SK-N-SH (cell line): Measurements from ENCODE around the gene HLA-B. TPM values are rescaled to one million over a fixed set of nuclear protein-coding genes. Genes with fewer than 3 reads are reported as not detected.

ENCODE experiments used
- CTCF ChIA-PET: fragments of 300-600, 350-600 bp; formaldehyde crosslinking; extraction: SDS; loops from one replicate; lab custom pipeline; 2021; lab: Yijun Ruan, JAX
- POLR2A ChIA-PET: fragments of 350-600 bp; sonication (Branson Sonifier 250); formaldehyde crosslinking; extraction: SDS; loops from one replicate; lab custom pipeline; 2020; ENCODE audit warnings: antibody characterized with exemption, inconsistent platforms; lab: Yijun Ruan, JAX
- DNase-seq: peaks from one replicate; pipeline ENCODE4 v3.0.0; 2012
- H2AFZ ChIP-seq: fragments of 200-600 bp; sonication (generic); 2 replicates; pipeline ENCODE4 v1.8.1; 2016; ENCODE audit warnings: antibody characterized with exemption, mild to moderate bottlenecking, low read depth
- H3F3A ChIP-seq: fragments of 200-600 bp; sonication (generic); replicated peaks from 2 replicates; pipeline ENCODE3; 2016; ENCODE audit warnings: antibody characterized with exemption, mild to moderate bottlenecking; ENCODE audit not compliant: insufficient read depth
- H3K27ac ChIP-seq, 2 experiments: fragments of 200-500 bp in 1 of 2; fragments of 200-600 bp in 1 of 2; sonication (Bioruptor generic) in 1 of 2; sonication (generic), shearing (Covaris generic) in 1 of 2; 2 replicates each; pipeline versions ENCODE4 v1.5.1 to v1.6.1; 2014 to 2016; ENCODE audit warnings: low read depth in 2 of 2, inconsistent platforms in 1 of 2, low read length in 1 of 2, mild to moderate bottlenecking in 1 of 2, mixed read lengths in 1 of 2
- H3K27me3 ChIP-seq: fragments of 200-600 bp; sonication (generic), shearing (Covaris generic); 2 replicates; pipeline ENCODE4 v1.6.1; 2016; ENCODE audit warnings: mixed run types; ENCODE audit not compliant: insufficient read depth
- H3K36me3 ChIP-seq, 2 experiments: fragments of 200-500 bp in 1 of 2; fragments of 200-600 bp in 1 of 2; sonication (Bioruptor generic) in 1 of 2; sonication (generic) in 1 of 2; replicated peaks in 1 of 2; 2 replicates each; pipeline versions ENCODE3 to v1.5.1; 2014 to 2016; ENCODE audit warnings: low read length in 1 of 2, mild to moderate bottlenecking in 1 of 2; ENCODE audit not compliant: insufficient read depth in 2 of 2, control insufficient read depth in 1 of 2
- H3K4me1 ChIP-seq, 2 experiments: fragments of 200-500 bp in 1 of 2; fragments of 200-600 bp in 1 of 2; sonication (Bioruptor generic) in 1 of 2; sonication (generic), shearing (Covaris generic) in 1 of 2; 2 replicates each; pipeline versions ENCODE4 v1.5.1 to v1.6.1; 2014 to 2016; ENCODE audit warnings: low read depth in 1 of 2, low read length in 1 of 2, mixed run types in 1 of 2; ENCODE audit not compliant: insufficient read depth in 2 of 2, control insufficient read depth in 1 of 2
- H3K4me2 ChIP-seq: fragments of 200-600 bp; sonication (generic), shearing (Covaris generic); 2 replicates; pipeline ENCODE4 v1.6.1; 2017; ENCODE audit warnings: mixed run types
- H3K4me3 ChIP-seq, 2 experiments: fragments of 200-500 bp in 1 of 2; fragments of 200-600 bp in 1 of 2; sonication (Bioruptor generic) in 1 of 2; sonication (generic), shearing (Covaris generic) in 1 of 2; 2 replicates each; pipeline versions ENCODE4 v1.5.1 to v1.8.1; 2014 to 2016; ENCODE audit warnings: low read depth in 2 of 2, inconsistent platforms in 1 of 2, low read length in 1 of 2, mild to moderate bottlenecking in 1 of 2, mixed read lengths in 1 of 2, moderate library complexity in 1 of 2
- H3K79me2 ChIP-seq: fragments of 200-600 bp; sonication (generic); 2 replicates; pipeline ENCODE4 v1.8.1; 2017; ENCODE audit warnings: mild to moderate bottlenecking; ENCODE audit not compliant: insufficient read depth
- H3K9ac ChIP-seq: fragments of 200-600 bp; sonication (generic); 2 replicates; pipeline ENCODE4 v1.6.1; 2017; ENCODE audit warnings: mixed run types
- H3K9me2 ChIP-seq: fragments of 200-600 bp; sonication (generic); 2 replicates; pipeline ENCODE4 v1.6.1; 2017; ENCODE audit warnings: mixed run types
- H3K9me3 ChIP-seq: fragments of 200-600 bp; sonication (generic); 2 replicates; pipeline ENCODE4 v1.6.1; 2017; ENCODE audit warnings: mixed run types, mild to moderate bottlenecking, moderate library complexity
- H4K20me1 ChIP-seq: fragments of 200-600 bp; sonication (generic); 2 replicates; pipeline ENCODE4 v1.6.1; 2017; ENCODE audit warnings: mild to moderate bottlenecking, mixed run types; ENCODE audit not compliant: insufficient read depth
- CHD2 ChIP-seq: fragments of 150-350 bp; IDR thresholded peaks from 2 replicates; pipeline ENCODE4 v1.6.1; 2018; ENCODE audit warnings: low read length; ENCODE audit not compliant: partially characterized antibody
- FOXJ3 ChIP-seq: sonication (generic); formaldehyde crosslinking; IDR thresholded peaks from 2 replicates; pipeline ENCODE4 v1.5.1; 2020; ENCODE audit warnings: mild to moderate bottlenecking, missing genetic modification reagents
- FOXM1 ChIP-seq: IDR thresholded peaks from 2 replicates; pipeline ENCODE4 v1.4.0; 2012; ENCODE audit warnings: low read depth, mild to moderate bottlenecking
- MEF2A ChIP-seq: IDR thresholded peaks from 2 replicates; pipeline ENCODE4 v1.4.0; 2012; ENCODE audit warnings: low read depth, borderline replicate concordance
- NFIC ChIP-seq: IDR thresholded peaks from 2 replicates; pipeline ENCODE4 v1.4.0; 2012; ENCODE audit warnings: borderline replicate concordance
- RCOR1 ChIP-seq: fragments of 150-350 bp; IDR thresholded peaks from 2 replicates; pipeline ENCODE4 v1.6.1; 2017; ENCODE audit warnings: antibody characterized with exemption, low read length
- RFX5 ChIP-seq: IDR thresholded peaks from 2 replicates; pipeline ENCODE4 v1.6.1; 2012; ENCODE audit warnings: mild to moderate bottlenecking, improper control_type of control experiment, low read length
- SMC3 ChIP-seq: IDR thresholded peaks from 2 replicates; pipeline ENCODE4 v1.6.1; 2012; ENCODE audit warnings: low read depth, low read length, improper control_type of control experiment
- TAF1 ChIP-seq: IDR thresholded peaks from 2 replicates; pipeline ENCODE4 v1.6.1; 2012; ENCODE audit warnings: low read depth, mild to moderate bottlenecking, low read length, moderate library complexity, borderline replicate concordance
- TEAD4 ChIP-seq: IDR thresholded peaks from 2 replicates; pipeline ENCODE4 v1.4.0; 2012; ENCODE audit warnings: mild to moderate bottlenecking, borderline replicate concordance; ENCODE audit not compliant: insufficient read depth
- YY1 ChIP-seq: IDR thresholded peaks from 2 replicates; pipeline ENCODE4 v1.4.0; 2012; ENCODE audit warnings: low read depth, mild to moderate bottlenecking
- WGBS: methylation state at CpG from one replicate; pipeline ENCODE4 v1.1.6; 2017; ENCODE audit warnings: low lambda C conversion rate; 5-methylcytosine and 5-hydroxymethylcytosine counted together
- polyA plus RNA-seq, 3 experiments: library from polyadenylated mRNA; depleted of rRNA; stranded (reverse); fragments of >200 nt; gene quantifications; 2 replicates each; pipeline ENCODE4 v1.2.3, GENCODE V29; 2012
- TF ChIP-seq, protein P1 (sequence below): fragments of 200-600 bp; sonication (generic); IDR thresholded peaks from 2 replicates; pipeline ENCODE4 v1.6.1; 2017; ENCODE audit warnings: antibody characterized with exemption, mild to moderate bottlenecking, moderate library complexity
- TF ChIP-seq, protein P2 (sequence below): fragments of 150-350 bp; IDR thresholded peaks from 2 replicates; pipeline ENCODE4 v1.6.1; 2017; ENCODE audit warnings: antibody characterized with exemption, low read length, low read depth, borderline replicate concordance

Gene HLA-B
- polyA plus RNA-seq, 1 of the 3 experiments (the other 2 are of a cell fraction): 18.7 TPM

DNA sequence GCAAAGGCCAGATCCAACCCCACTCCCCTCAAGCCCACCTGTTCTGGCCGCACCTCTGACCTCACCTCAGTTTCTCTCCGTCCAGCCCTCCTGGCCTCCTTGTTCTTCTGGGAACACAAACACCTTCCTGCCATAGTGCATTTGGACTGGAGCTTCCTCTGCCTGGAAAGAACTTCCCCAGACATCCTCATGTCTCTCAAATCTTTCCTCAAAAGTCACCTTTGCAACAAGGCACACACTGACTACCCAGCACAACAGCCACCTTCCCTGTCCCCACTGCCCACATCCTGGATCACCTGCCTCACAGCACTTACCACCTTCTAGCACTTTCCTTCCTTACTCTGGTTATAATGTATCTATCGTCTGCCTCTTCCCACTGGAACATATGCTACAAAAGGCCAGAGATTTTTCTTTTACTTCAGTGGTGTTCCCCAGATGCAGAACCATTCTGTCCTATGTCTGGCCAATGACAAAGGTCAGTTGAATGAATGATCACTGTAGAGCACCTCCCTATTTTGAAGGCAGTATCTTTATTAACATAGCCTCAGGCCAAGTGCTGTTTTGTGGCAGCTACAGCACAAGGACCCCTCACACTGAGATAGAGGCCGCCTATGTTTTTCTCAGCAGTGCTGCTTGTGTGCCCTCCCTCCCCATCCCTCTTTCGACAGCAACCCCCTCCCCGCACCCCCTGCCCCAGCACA, 4.1 kb downstream of the HLA-B start:
- Histone ChIP-seq H3K36me3 (no peaks in the 10 kb centered on the region), H4K20me1 (no peaks in the 10 kb centered on the region), H3K4me3 (no peak overlapping the region), H3K9me3 (no peaks in the 10 kb centered on the region), H3K27me3 (peaks cover 22% of the 10 kb centered on the region; the same call in 1 of the 2 replicates), H3K27ac (no peak overlapping the region), H3K4me2 (no peak overlapping the region), H3F3A (no peaks in the 10 kb centered on the region), H3K9me2 (no peaks in the 10 kb centered on the region), H3K4me1 (no peaks in the 10 kb centered on the region; a peak in 1 of 4 replicates), H2AFZ (no peak overlapping the region), H3K9ac (no peak overlapping the region), H3K79me2 (no peaks in the 10 kb centered on the region)
- TF ChIP-seq, protein P1, sequence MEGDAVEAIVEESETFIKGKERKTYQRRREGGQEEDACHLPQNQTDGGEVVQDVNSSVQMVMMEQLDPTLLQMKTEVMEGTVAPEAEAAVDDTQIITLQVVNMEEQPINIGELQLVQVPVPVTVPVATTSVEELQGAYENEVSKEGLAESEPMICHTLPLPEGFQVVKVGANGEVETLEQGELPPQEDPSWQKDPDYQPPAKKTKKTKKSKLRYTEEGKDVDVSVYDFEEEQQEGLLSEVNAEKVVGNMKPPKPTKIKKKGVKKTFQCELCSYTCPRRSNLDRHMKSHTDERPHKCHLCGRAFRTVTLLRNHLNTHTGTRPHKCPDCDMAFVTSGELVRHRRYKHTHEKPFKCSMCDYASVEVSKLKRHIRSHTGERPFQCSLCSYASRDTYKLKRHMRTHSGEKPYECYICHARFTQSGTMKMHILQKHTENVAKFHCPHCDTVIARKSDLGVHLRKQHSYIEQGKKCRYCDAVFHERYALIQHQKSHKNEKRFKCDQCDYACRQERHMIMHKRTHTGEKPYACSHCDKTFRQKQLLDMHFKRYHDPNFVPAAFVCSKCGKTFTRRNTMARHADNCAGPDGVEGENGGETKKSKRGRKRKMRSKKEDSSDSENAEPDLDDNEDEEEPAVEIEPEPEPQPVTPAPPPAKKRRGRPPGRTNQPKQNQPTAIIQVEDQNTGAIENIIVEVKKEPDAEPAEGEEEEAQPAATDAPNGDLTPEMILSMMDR: no peak
- TF ChIP-seq CHD2 (no peak), MEF2A (no peak)
- ChIA-PET POLR2A (no interaction called here), CTCF (interaction anchor here (3.2 kb wide), 1 partner anchor 14 kb away, joined by 15 read pairs; no protein-coding TSS in a partner anchor)
- DNase-seq: no peak
- WGBS: 9% methylated on average over 5 of the region's 6 CpGs

DNA sequence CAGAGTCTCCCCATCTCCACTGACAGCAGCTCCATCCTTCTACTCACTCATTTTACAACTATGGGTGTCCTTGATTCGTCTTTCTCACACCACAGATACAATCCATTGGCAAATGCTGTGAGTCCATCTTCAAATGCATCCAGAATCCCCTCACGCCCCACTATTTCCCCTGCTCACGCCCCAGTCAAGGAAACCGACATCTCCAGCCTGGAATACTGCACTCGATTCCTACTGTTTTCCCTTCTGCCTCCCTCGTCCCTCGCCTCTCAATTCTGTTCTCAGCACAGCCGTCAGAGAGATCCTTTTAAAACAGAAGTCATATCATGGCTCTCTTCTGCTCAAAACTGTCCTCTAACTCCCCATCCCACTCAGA, 4.7 kb downstream of the HLA-B start:
- H3K27ac ChIP-seq: no peak overlapping the region
- H3K9me3 ChIP-seq: no peaks in the 10 kb centered on the region
- no peaks in the 10 kb centered on the region for H3K9me2 ChIP-seq
- H3K79me2 ChIP-seq: no peaks in the 10 kb centered on the region
- no peak overlapping the region for H2AFZ ChIP-seq
- no peaks in the 10 kb centered on the region for H4K20me1 ChIP-seq
- no peak overlapping the region for H3K4me2 ChIP-seq
- CTCF ChIA-PET: no interaction called here
- no peaks in the 10 kb centered on the region for H3F3A ChIP-seq
- WGBS: 1% methylated on average over 8 of the region's 8 CpGs
- TF ChIP-seq NFIC: no peak
- no peak for TF ChIP-seq YY1
- no peak for TF ChIP-seq RCOR1
- no peak for TF ChIP-seq TEAD4
- TF ChIP-seq CHD2: no peak
- TF ChIP-seq FOXJ3: no peak
- TF ChIP-seq TAF1: no peak
- TF ChIP-seq SMC3: no peak
- TF ChIP-seq, protein P2, sequence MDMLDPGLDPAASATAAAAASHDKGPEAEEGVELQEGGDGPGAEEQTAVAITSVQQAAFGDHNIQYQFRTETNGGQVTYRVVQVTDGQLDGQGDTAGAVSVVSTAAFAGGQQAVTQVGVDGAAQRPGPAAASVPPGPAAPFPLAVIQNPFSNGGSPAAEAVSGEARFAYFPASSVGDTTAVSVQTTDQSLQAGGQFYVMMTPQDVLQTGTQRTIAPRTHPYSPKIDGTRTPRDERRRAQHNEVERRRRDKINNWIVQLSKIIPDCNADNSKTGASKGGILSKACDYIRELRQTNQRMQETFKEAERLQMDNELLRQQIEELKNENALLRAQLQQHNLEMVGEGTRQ: no peak
- no peak for TF ChIP-seq FOXM1
- TF ChIP-seq RFX5: no peak
- TF ChIP-seq, all 33 proteins: peak for 0
- Histone ChIP-seq H3K4me3 (no peak overlapping the region), H3K4me1 (no peaks in the 10 kb centered on the region; a peak in 1 of 4 replicates), H3K27me3 (peaks cover 26% of the 10 kb centered on the region; the same call in 1 of the 2 replicates), H3K36me3 (no peaks in the 10 kb centered on the region), H3K9ac (no peak overlapping the region)
- DNase-seq: no peak
- POLR2A ChIA-PET: no interaction called here
